Mesendoderm (in vitro differentiated cells): ENCODE data around the gene CNTLN.
"Not testable (repeated sequence)": the region's sequence is repeated elsewhere in the genome, so short reads cannot be mapped to it uniquely, and the experiment has no call there.

Experiments
- DNase-seq: peaks from one replicate; pipeline ENCODE4 v3.0.0; 2013
- H2AK5ac ChIP-seq: 2 replicates; pipeline ENCODE4 v1.6.1; 2013; ENCODE audit warnings: low read length, inconsistent platforms
- H2BK120ac ChIP-seq: 2 replicates; pipeline ENCODE4 v1.6.1; 2013; ENCODE audit warnings: low read depth, mild to moderate bottlenecking, low read length, moderate library complexity, mixed read lengths
- H2BK15ac ChIP-seq: replicated peaks from 2 replicates; pipeline ENCODE4 v1.6.1; 2013; ENCODE audit warnings: low read depth, mild to moderate bottlenecking, moderate library complexity
- H2BK5ac ChIP-seq: 2 replicates; pipeline ENCODE4 v1.6.1; 2013; ENCODE audit warnings: low read length, inconsistent platforms
- H3K18ac ChIP-seq: 2 replicates; pipeline ENCODE4 v1.6.1; 2013; ENCODE audit warnings: mild to moderate bottlenecking, low read length, mixed read lengths
- H3K23ac ChIP-seq: one replicate; pipeline ENCODE4 v1.6.1; 2013; ENCODE audit warnings: low read length
- H3K27ac ChIP-seq: 2 replicates; pipeline ENCODE4 v1.5.1; 2013; ENCODE audit warnings: low read depth, mild to moderate bottlenecking, inconsistent platforms, low read length, moderate library complexity
- H3K27me3 ChIP-seq: 2 replicates; pipeline ENCODE4 v1.6.1; 2013; ENCODE audit warnings: low read length, control low read depth, mild to moderate bottlenecking, inconsistent platforms; ENCODE audit not compliant: insufficient read depth, poor library complexity
- H3K36me3 ChIP-seq: 2 replicates; pipeline ENCODE4 v1.6.1; 2013; ENCODE audit warnings: low read length, inconsistent platforms; ENCODE audit not compliant: control insufficient read depth, insufficient read depth
- H3K4ac ChIP-seq: one replicate; pipeline ENCODE4 v1.6.1; 2013; ENCODE audit warnings: low read depth, mild to moderate bottlenecking, low read length, moderate library complexity
- H3K4me1 ChIP-seq: 2 replicates; pipeline ENCODE4 v1.6.1; 2013; ENCODE audit warnings: low read depth, low read length, inconsistent platforms; ENCODE audit not compliant: control insufficient read depth
- H3K4me2 ChIP-seq: 2 replicates; pipeline ENCODE4 v1.6.1; 2013; ENCODE audit warnings: low read length
- H3K4me3 ChIP-seq: 2 replicates; pipeline ENCODE4 v1.5.1; 2013; ENCODE audit warnings: mild to moderate bottlenecking, low read length
- H3K56ac ChIP-seq: one replicate; pipeline ENCODE4 v1.6.1; 2013; ENCODE audit warnings: low read length
- H3K79me1 ChIP-seq: 2 replicates; pipeline ENCODE4 v1.6.1; 2013; ENCODE audit warnings: low read length, inconsistent platforms
- H3K79me2 ChIP-seq: 2 replicates; pipeline ENCODE4 v1.6.1; 2013; ENCODE audit warnings: mild to moderate bottlenecking, low read length; ENCODE audit not compliant: control insufficient read depth, insufficient read depth
- H3K9ac ChIP-seq: 2 replicates; pipeline ENCODE4 v1.6.1; 2013; ENCODE audit warnings: low read length, inconsistent platforms
- H4K5ac ChIP-seq: one replicate; pipeline ENCODE4 v1.6.1; 2013; ENCODE audit warnings: low read length
- H4K8ac ChIP-seq: one replicate; pipeline ENCODE4 v1.6.1; 2013; ENCODE audit warnings: low read depth, mild to moderate bottlenecking, control low read depth, low read length, moderate library complexity
- WGBS: extraction: QIAGEN DNeasy Blood & Tissue Kit; methylation state at CpG from one replicate; pipeline ENCODE4 v1.1.7; 2013; ENCODE audit warnings: low lambda C conversion rate, missing lambda C conversion rate; ENCODE audit not compliant: insufficient coverage; ENCODE audit errors: extremely low coverage; 5-methylcytosine and 5-hydroxymethylcytosine counted together

The CNTLN gene

GRCh38 chr9:17290673-17291072 is 155.8 kb downstream of the CNTLN start:
- H3K23ac ChIP-seq, H3K4ac ChIP-seq, H3K56ac ChIP-seq, H3K79me2 ChIP-seq, H3K27me3 ChIP-seq, H3K18ac ChIP-seq, H4K5ac ChIP-seq, H2BK120ac ChIP-seq, H3K4me2 ChIP-seq, H3K9ac ChIP-seq, H2BK5ac ChIP-seq, H3K79me1 ChIP-seq, H2AK5ac ChIP-seq, DNase-seq, H3K36me3 ChIP-seq, H3K4me3 ChIP-seq, H3K27ac ChIP-seq, H4K8ac ChIP-seq, H2BK15ac ChIP-seq, H3K4me1 ChIP-seq: not testable (repeated sequence)
- no CpG with 5 or more reads among the region's 22 CpGs for WGBS

DNA sequence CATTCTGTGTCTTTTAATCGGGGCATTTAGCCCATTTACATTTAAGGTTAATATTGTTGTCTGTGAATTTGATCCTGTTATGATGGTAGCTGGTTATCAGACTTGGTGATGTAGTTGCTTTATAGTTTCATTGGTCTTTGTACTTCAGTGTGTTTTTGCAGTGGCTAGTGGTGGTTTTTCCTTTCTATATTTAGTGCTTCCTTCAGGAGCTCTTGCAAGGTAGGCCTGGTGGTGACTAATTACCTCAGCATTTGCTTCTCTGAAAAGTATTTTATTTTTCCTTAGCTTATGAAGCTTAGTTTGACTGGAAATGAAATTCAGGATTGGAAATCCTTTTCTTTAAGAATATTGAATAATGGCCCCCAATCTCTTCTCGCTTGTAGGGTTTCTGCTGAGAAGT is 156.9 kb downstream of the CNTLN start:
- no peak overlapping the region for H3K9ac ChIP-seq
- H3K79me2 ChIP-seq: no peaks in the 10 kb centered on the region
- WGBS: no CpG with 5 or more reads among the region's 2 CpGs
- H3K36me3 ChIP-seq: no peaks in the 10 kb centered on the region
- H2BK15ac ChIP-seq: no peak overlapping the region
- no peaks in the 10 kb centered on the region for H3K27me3 ChIP-seq
- no peaks in the 10 kb centered on the region for H3K4me1 ChIP-seq
- no peak overlapping the region for H3K56ac ChIP-seq
- H4K8ac ChIP-seq: no peak overlapping the region
- H2BK120ac ChIP-seq: no peak overlapping the region
- no peak overlapping the region for H4K5ac ChIP-seq
- no peaks in the 10 kb centered on the region for H3K79me1 ChIP-seq
- no peak overlapping the region for H3K4me2 ChIP-seq
- H2BK5ac ChIP-seq: no peak overlapping the region
- H3K27ac ChIP-seq: no peak overlapping the region
- no peak overlapping the region for H3K23ac ChIP-seq
- no peak overlapping the region for H2AK5ac ChIP-seq
- DNase-seq: no peak
- no peak overlapping the region for H3K4me3 ChIP-seq
- no peak overlapping the region for H3K18ac ChIP-seq
- H3K4ac ChIP-seq: no peak overlapping the region

- H3K4me1 ChIP-seq: no peaks in the 10 kb centered on the region
- H3K4me3 ChIP-seq: no peak overlapping the region
- H3K36me3 ChIP-seq: no peaks in the 10 kb centered on the region
- H3K18ac ChIP-seq: no peak overlapping the region
- no peaks in the 10 kb centered on the region for H3K79me1 ChIP-seq
- no peak overlapping the region for H3K27ac ChIP-seq
- no peaks in the 10 kb centered on the region for H3K27me3 ChIP-seq
- H3K4me2 ChIP-seq: no peak overlapping the region
- H3K9ac ChIP-seq: no peak overlapping the region
- no peaks in the 10 kb centered on the region for H3K79me2 ChIP-seq
- H3K23ac ChIP-seq: no peak overlapping the region
- H2BK5ac ChIP-seq: no peak overlapping the region
- DNase-seq: no peak
- WGBS: no CpG with 5 or more reads among the region's 12 CpGs
- no peak overlapping the region for H4K8ac ChIP-seq
- H3K56ac ChIP-seq: no peak overlapping the region
- no peak overlapping the region for H2AK5ac ChIP-seq
- H2BK120ac ChIP-seq: no peak overlapping the region
- no peak overlapping the region for H2BK15ac ChIP-seq
- no peak overlapping the region for H3K4ac ChIP-seq
- H4K5ac ChIP-seq: no peak overlapping the region
These were observed 158.8 kb downstream of the CNTLN start for GRCh38 chr9:17293685-17294084.

GRCh38 chr9:17294822-17295624 is 160.2 kb downstream of the CNTLN start:
- no peak overlapping the region for H4K5ac ChIP-seq
- no peak overlapping the region for H2AK5ac ChIP-seq
- H3K79me2 ChIP-seq: no peaks in the 10 kb centered on the region
- no peak overlapping the region for H2BK5ac ChIP-seq
- H3K4me1 ChIP-seq: no peaks in the 10 kb centered on the region
- no peaks in the 10 kb centered on the region for H3K36me3 ChIP-seq
- no peak overlapping the region for H4K8ac ChIP-seq
- H3K27ac ChIP-seq: no peak overlapping the region
- H3K79me1 ChIP-seq: no peaks in the 10 kb centered on the region
- no peak overlapping the region for H2BK120ac ChIP-seq
- H3K4me3 ChIP-seq: no peak overlapping the region
- no peak overlapping the region for H2BK15ac ChIP-seq
- no peak overlapping the region for H3K18ac ChIP-seq
- no CpG with 5 or more reads among the region's 41 CpGs for WGBS
- H3K4me2 ChIP-seq: no peak overlapping the region
- H3K56ac ChIP-seq: no peak overlapping the region
- no peaks in the 10 kb centered on the region for H3K27me3 ChIP-seq
- no peak for DNase-seq
- no peak overlapping the region for H3K4ac ChIP-seq
- H3K23ac ChIP-seq: no peak overlapping the region
- no peak overlapping the region for H3K9ac ChIP-seq

- no peak overlapping the region for H3K27ac ChIP-seq
- H2BK5ac ChIP-seq: no peak overlapping the region
- no peak overlapping the region for H4K8ac ChIP-seq
- no peak overlapping the region for H3K56ac ChIP-seq
- no peaks in the 10 kb centered on the region for H3K79me1 ChIP-seq
- H3K4me3 ChIP-seq: no peak overlapping the region
- no peaks in the 10 kb centered on the region for H3K4me1 ChIP-seq
- no peak overlapping the region for H3K23ac ChIP-seq
- H3K36me3 ChIP-seq: no peaks in the 10 kb centered on the region
- no peak overlapping the region for H2BK120ac ChIP-seq
- no peak for DNase-seq
- no peak overlapping the region for H2BK15ac ChIP-seq
- no peak overlapping the region for H3K9ac ChIP-seq
- H3K79me2 ChIP-seq: no peaks in the 10 kb centered on the region
- H4K5ac ChIP-seq: no peak overlapping the region
- no peaks in the 10 kb centered on the region for H3K27me3 ChIP-seq
- no peak overlapping the region for H3K4me2 ChIP-seq
- H3K4ac ChIP-seq: no peak overlapping the region
- no peak overlapping the region for H3K18ac ChIP-seq
- no peak overlapping the region for H2AK5ac ChIP-seq
These were observed 180.5 kb downstream of the CNTLN start for GRCh38 chr9:17315341-17315740.

- Histone ChIP-seq H2BK15ac (no peak overlapping the region), H3K27me3 (no peaks in the 10 kb centered on the region), H3K4me2 (no peak overlapping the region), H3K18ac (no peak overlapping the region), H3K79me1 (no peaks in the 10 kb centered on the region), H3K27ac (no peak overlapping the region), H3K4me3 (no peak overlapping the region), H3K23ac (no peak overlapping the region), H3K56ac (no peak overlapping the region), H3K79me2 (no peaks in the 10 kb centered on the region), H4K8ac (no peak overlapping the region), H3K9ac (no peak overlapping the region), H2AK5ac (no peak overlapping the region), H2BK5ac (no peak overlapping the region), H3K36me3 (no peaks in the 10 kb centered on the region), H3K4me1 (no peaks in the 10 kb centered on the region), H2BK120ac (no peak overlapping the region), H3K4ac (no peak overlapping the region), H4K5ac (no peak overlapping the region)
- DNase-seq: no peak
- whole genome bisulfite sequencing: no CpG with 5 or more reads among the region's 4 CpGs
These were observed 184.0 kb downstream of the CNTLN start for GRCh38 chr9:17318821-17319320.
